Neuronal stem cell (in vitro differentiated cells): ENCODE results near the gene PRKN.

Experiments used
- DNase-seq: peaks from one replicate; pipeline ENCODE4 v3.0.0-alpha.2; 2013; ENCODE audit warnings: low spot score
- H2AFZ ChIP-seq: one replicate; pipeline ENCODE4 v1.6.1; 2013; ENCODE audit warnings: mild to moderate bottlenecking, low read length, inconsistent platforms
- H2AK5ac ChIP-seq: 2 replicates; pipeline ENCODE4 v1.6.1; 2013; ENCODE audit warnings: low read depth, mild to moderate bottlenecking, inconsistent platforms, low read length, moderate library complexity, mixed read lengths
- H2BK120ac ChIP-seq: 2 replicates; pipeline ENCODE4 v1.6.1; 2013; ENCODE audit warnings: low read depth, mild to moderate bottlenecking, inconsistent platforms, low read length, moderate library complexity, mixed read lengths
- H2BK12ac ChIP-seq: one replicate; pipeline ENCODE4 v1.6.1; 2013; ENCODE audit warnings: low read length, inconsistent platforms
- H2BK15ac ChIP-seq: 2 replicates; pipeline ENCODE4 v1.6.1; 2013; ENCODE audit warnings: mild to moderate bottlenecking, low read length, inconsistent platforms, mixed read lengths
- H2BK5ac ChIP-seq: one replicate; pipeline ENCODE4 v1.6.1; 2013; ENCODE audit warnings: inconsistent platforms, mild to moderate bottlenecking, low read length, moderate library complexity
- H3K14ac ChIP-seq: one replicate; pipeline ENCODE4 v1.6.1; 2013; ENCODE audit warnings: low read length, inconsistent platforms
- H3K18ac ChIP-seq: 2 replicates; pipeline ENCODE4 v1.6.1; 2013; ENCODE audit warnings: low read length, inconsistent platforms
- H3K23ac ChIP-seq: 2 replicates; pipeline ENCODE4 v1.6.1; 2013; ENCODE audit warnings: low read depth, mild to moderate bottlenecking, mixed read lengths, low read length, inconsistent platforms; ENCODE audit not compliant: poor library complexity
- H3K27ac ChIP-seq: replicated peaks from 3 replicates; pipeline ENCODE4 v1.5.1; 2013; ENCODE audit warnings: low read length, inconsistent platforms
- H3K27me3 ChIP-seq, 3 experiments: 2 replicates each; pipeline ENCODE4 v1.6.1; 2013; ENCODE audit warnings: low read length in 3 of 3, mild to moderate bottlenecking in 2 of 3, inconsistent platforms in 1 of 3, low read depth in 1 of 3, mixed read lengths in 1 of 3, moderate library complexity in 1 of 3; ENCODE audit not compliant: control insufficient read depth in 3 of 3, insufficient read depth in 3 of 3
- H3K36me3 ChIP-seq, 2 donors: replicated peaks in 1 of 2; 2 replicates each; pipeline ENCODE4 v1.6.1; 2013; ENCODE audit warnings: low read length in 2 of 2; ENCODE audit not compliant: control insufficient read depth in 2 of 2, insufficient read depth in 2 of 2
- H3K4ac ChIP-seq: 2 replicates; pipeline ENCODE4 v1.6.1; 2013; ENCODE audit warnings: inconsistent platforms, mild to moderate bottlenecking, low read length, moderate library complexity
- H3K4me1 ChIP-seq, 2 donors: 1 replicate in 1 of 2; 2 replicates in 1 of 2; pipeline ENCODE4 v1.6.1; 2013; ENCODE audit warnings: low read length in 2 of 2, low read depth in 1 of 2; ENCODE audit not compliant: control insufficient read depth in 2 of 2, insufficient read depth in 1 of 2
- H3K4me2 ChIP-seq: one replicate; pipeline ENCODE4 v1.6.1; 2013; ENCODE audit warnings: mild to moderate bottlenecking, low read length, inconsistent platforms; ENCODE audit not compliant: insufficient read depth, poor library complexity, severe bottlenecking
- H3K4me3 ChIP-seq, 2 donors: 2 replicates each; pipeline ENCODE4 v1.5.1; 2013; ENCODE audit warnings: low read length in 2 of 2, mild to moderate bottlenecking in 2 of 2, inconsistent platforms in 1 of 2, moderate library complexity in 1 of 2
- H3K79me1 ChIP-seq: one replicate; pipeline ENCODE4 v1.6.1; 2013; ENCODE audit warnings: low read depth, mild to moderate bottlenecking, inconsistent platforms, low read length, moderate library complexity
- H3K9ac ChIP-seq: one replicate; pipeline ENCODE4 v1.6.1; 2013; ENCODE audit warnings: mild to moderate bottlenecking, low read depth, low read length, inconsistent platforms; ENCODE audit not compliant: poor library complexity
- H3K9me3 ChIP-seq, 2 donors: replicated peaks in 1 of 2; 2 replicates each; pipeline versions ENCODE3 to v1.6.1; 2013; ENCODE audit warnings: low read length in 2 of 2, mild to moderate bottlenecking in 2 of 2, inconsistent platforms in 1 of 2, low read depth in 1 of 2, mixed read lengths in 1 of 2, moderate library complexity in 1 of 2; ENCODE audit not compliant: control insufficient read depth in 2 of 2, insufficient read depth in 1 of 2
- H4K8ac ChIP-seq: one replicate; pipeline ENCODE4 v1.6.1; 2013; ENCODE audit warnings: low read depth, mild to moderate bottlenecking, inconsistent platforms, low read length, moderate library complexity
- H4K91ac ChIP-seq: one replicate; pipeline ENCODE4 v1.6.1; 2013; ENCODE audit warnings: low read length, low read depth, mild to moderate bottlenecking, inconsistent platforms; ENCODE audit not compliant: poor library complexity
- WGBS, 2 donors: extraction: QIAGEN DNeasy Blood & Tissue Kit; methylation state at CpG; one replicate each; pipeline ENCODE4 v1.1.7; 2013; ENCODE audit warnings: missing lambda C conversion rate in 2 of 2, mixed read lengths in 1 of 2; ENCODE audit not compliant: insufficient read length in 2 of 2, insufficient replicate concordance in 1 of 2; ENCODE audit errors: extremely low coverage in 2 of 2; 5-methylcytosine and 5-hydroxymethylcytosine counted together

The PRKN gene

GRCh38 chr6:162234631-162235030, 492.9 kb downstream of the PRKN start:
- no peak overlapping the region for H3K18ac ChIP-seq
- H3K23ac ChIP-seq, result no peak overlapping the region
- no peak overlapping the region for H4K91ac ChIP-seq
- H2BK5ac ChIP-seq, result no peak overlapping the region
- H3K79me1 ChIP-seq, result no peaks in the 10 kb centered on the region
- no peak overlapping the region for H3K4ac ChIP-seq
- H2BK120ac ChIP-seq, result no peak overlapping the region
- H4K8ac ChIP-seq, result no peak overlapping the region
- H3K9me3 ChIP-seq, result no peaks in the 10 kb centered on the region
- H3K14ac ChIP-seq, result no peak overlapping the region
- H3K4me2 ChIP-seq, result no peak overlapping the region
- H3K27ac ChIP-seq, result no peak overlapping the region
- H3K27me3 ChIP-seq, result no peaks in the 10 kb centered on the region
- no peak overlapping the region for H2AFZ ChIP-seq
- H3K36me3 ChIP-seq, result no peaks in the 10 kb centered on the region
- no CpG with 5 or more reads among the region's 2 CpGs for WGBS, 2 donors
- no peak overlapping the region for H2BK15ac ChIP-seq
- DNase-seq, result no peak
- no peak overlapping the region for H3K9ac ChIP-seq
- no peak overlapping the region for H3K4me3 ChIP-seq
- H3K4me1 ChIP-seq, result peaks cover 3% of the 10 kb centered on the region in 2 donors
- H2AK5ac ChIP-seq, result no peak overlapping the region
- no peak overlapping the region for H2BK12ac ChIP-seq

DNA sequence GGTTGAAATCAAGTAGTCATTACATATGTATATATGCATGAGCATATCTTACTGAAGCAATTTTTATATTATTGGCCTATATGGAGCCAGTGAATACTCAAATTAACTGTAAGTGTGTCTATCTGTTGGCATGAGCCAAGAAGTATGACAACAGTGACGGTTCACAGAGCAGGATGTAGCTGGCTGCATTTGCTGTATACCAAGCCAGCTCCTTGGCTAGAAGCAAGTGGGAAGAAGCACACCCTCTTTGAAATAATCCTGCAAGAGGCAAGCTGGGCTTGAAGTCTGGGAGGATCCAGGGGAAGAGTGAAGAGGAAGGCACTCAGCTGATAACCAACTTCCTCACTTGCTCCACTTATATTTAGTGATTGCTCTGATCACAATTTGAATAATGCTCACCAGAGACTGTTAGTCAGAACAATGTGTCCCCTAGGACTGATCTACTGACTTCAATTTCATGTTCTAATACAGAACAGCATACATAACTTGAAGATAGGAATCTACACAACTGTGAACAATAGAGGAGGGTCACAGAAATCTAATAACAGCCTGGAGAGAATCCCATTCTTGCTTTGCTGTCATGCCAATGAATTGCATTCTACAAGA, 497.3 kb downstream of the PRKN start:
- Histone ChIP-seq H3K36me3 (no peaks in the 10 kb centered on the region), H2BK5ac (no peak overlapping the region), H3K9ac (no peak overlapping the region), H3K9me3 (no peaks in the 10 kb centered on the region), H3K27ac (no peak overlapping the region), H3K4me1 (peaks cover 0 to 3% of the 10 kb centered on the region in 2 donors), H3K4me2 (no peak overlapping the region), H3K4me3 (no peak overlapping the region), H2AFZ (no peak overlapping the region), H2BK12ac (no peak overlapping the region), H3K14ac (no peak overlapping the region), H3K4ac (no peak overlapping the region), H3K27me3 (no peaks in the 10 kb centered on the region), H3K18ac (no peak overlapping the region), H3K79me1 (no peaks in the 10 kb centered on the region), H2AK5ac (no peak overlapping the region), H3K23ac (no peak overlapping the region), H4K8ac (no peak overlapping the region), H2BK120ac (no peak overlapping the region), H4K91ac (no peak overlapping the region), H2BK15ac (no peak overlapping the region)
- no peak for DNase-seq
- no CpG with 5 or more reads among the region's 1 CpG for WGBS, 2 donors

- Histone ChIP-seq H3K36me3 (peaks cover 0 to 2% of the 10 kb centered on the region in 2 donors), H2BK120ac (no peak overlapping the region), H2AFZ (no peak overlapping the region), H3K18ac (no peak overlapping the region), H4K8ac (no peak overlapping the region), H3K79me1 (no peaks in the 10 kb centered on the region), H3K9me3 (peaks cover 1 to 5% of the 10 kb centered on the region in 2 donors), H2AK5ac (no peak overlapping the region), H3K14ac (no peak overlapping the region), H3K4me1 (peaks cover 0 to 3% of the 10 kb centered on the region in 2 donors), H2BK12ac (no peak overlapping the region), H3K4me2 (no peak overlapping the region), H2BK15ac (no peak overlapping the region), H3K4me3 (no peak overlapping the region), H3K4ac (no peak overlapping the region), H3K27me3 (no peaks in the 10 kb centered on the region), H4K91ac (no peak overlapping the region), H3K9ac (no peak overlapping the region), H2BK5ac (no peak overlapping the region), H3K23ac (no peak overlapping the region), H3K27ac (no peak overlapping the region)
- no CpG with 5 or more reads among the region's 2 CpGs for WGBS, 2 donors
- DNase-seq, result no peak
Observed at GRCh38 chr6:162229093-162229492, 498.5 kb downstream of the PRKN start.

- peaks cover 0 to 2% of the 10 kb centered on the region in 2 donors for H3K36me3 ChIP-seq
- H2BK5ac ChIP-seq, result no peak overlapping the region
- H3K27ac ChIP-seq, result no peak overlapping the region
- peak overlapping the region; percentile 18 for H2AFZ ChIP-seq
- H4K8ac ChIP-seq, result no peak overlapping the region
- H3K9ac ChIP-seq, result no peak overlapping the region
- DNase-seq, result no peak
- no peaks in the 10 kb centered on the region for H3K27me3 ChIP-seq
- no peak overlapping the region for H3K4me2 ChIP-seq
- no peak overlapping the region for H3K14ac ChIP-seq
- no peak overlapping the region for H3K4me3 ChIP-seq
- no peak overlapping the region for H4K91ac ChIP-seq
- H2BK120ac ChIP-seq, result no peak overlapping the region
- no peak overlapping the region for H2BK12ac ChIP-seq
- WGBS, 2 donors, result no CpG with 5 or more reads among the region's 8 CpGs
- H3K79me1 ChIP-seq, result no peaks in the 10 kb centered on the region
- no peak overlapping the region for H3K23ac ChIP-seq
- no peak overlapping the region for H2AK5ac ChIP-seq
- no peak overlapping the region for H2BK15ac ChIP-seq
- H3K4me1 ChIP-seq, result peaks cover 0 to 3% of the 10 kb centered on the region in 2 donors
- H3K9me3 ChIP-seq, result peaks cover 1 to 7% of the 10 kb centered on the region in 2 donors
- no peak overlapping the region for H3K4ac ChIP-seq
- H3K18ac ChIP-seq, result peak overlapping the region; percentile 11
Observed at GRCh38 chr6:162226803-162227202, 500.8 kb downstream of the PRKN start.
